Activated naive CD8-positive, alpha-beta T cell (primary cell): ENCODE measurements around the gene ATG12.

Experiments used
- H3K27ac Mint-ChIP-seq: one replicate; pipeline ENCODE4 v1.8.0; 2021; ENCODE audit warnings: mixed read lengths
- H3K27me3 Mint-ChIP-seq: one replicate; pipeline ENCODE4 v1.8.0; 2021; ENCODE audit warnings: mixed read lengths
- H3K36me3 Mint-ChIP-seq: one replicate; pipeline ENCODE4 v1.8.0; 2021; ENCODE audit warnings: mixed read lengths
- H3K4me1 Mint-ChIP-seq: one replicate; pipeline ENCODE4 v1.8.0; 2021; ENCODE audit warnings: low read depth, mixed read lengths
- H3K4me3 Mint-ChIP-seq: one replicate; pipeline ENCODE4 v1.8.0; 2021; ENCODE audit warnings: mild to moderate bottlenecking, mixed read lengths
- H3K9me3 Mint-ChIP-seq: one replicate; pipeline ENCODE4 v1.8.0; 2021; ENCODE audit warnings: low read depth, mixed read lengths

The ATG12 gene

GRCh38 chr5:115854139-115854538 is 12.8 kb upstream of the ATG12 start:
- no peak overlapping the region for H3K27ac Mint-ChIP-seq
- H3K4me3 Mint-ChIP-seq, result no peak overlapping the region
- no peaks in the 10 kb centered on the region for H3K27me3 Mint-ChIP-seq
- H3K4me1 Mint-ChIP-seq, result peaks cover 33% of the 10 kb centered on the region
- H3K36me3 Mint-ChIP-seq, result peaks cover 6% of the 10 kb centered on the region
- peaks cover 11% of the 10 kb centered on the region for H3K9me3 Mint-ChIP-seq

DNA sequence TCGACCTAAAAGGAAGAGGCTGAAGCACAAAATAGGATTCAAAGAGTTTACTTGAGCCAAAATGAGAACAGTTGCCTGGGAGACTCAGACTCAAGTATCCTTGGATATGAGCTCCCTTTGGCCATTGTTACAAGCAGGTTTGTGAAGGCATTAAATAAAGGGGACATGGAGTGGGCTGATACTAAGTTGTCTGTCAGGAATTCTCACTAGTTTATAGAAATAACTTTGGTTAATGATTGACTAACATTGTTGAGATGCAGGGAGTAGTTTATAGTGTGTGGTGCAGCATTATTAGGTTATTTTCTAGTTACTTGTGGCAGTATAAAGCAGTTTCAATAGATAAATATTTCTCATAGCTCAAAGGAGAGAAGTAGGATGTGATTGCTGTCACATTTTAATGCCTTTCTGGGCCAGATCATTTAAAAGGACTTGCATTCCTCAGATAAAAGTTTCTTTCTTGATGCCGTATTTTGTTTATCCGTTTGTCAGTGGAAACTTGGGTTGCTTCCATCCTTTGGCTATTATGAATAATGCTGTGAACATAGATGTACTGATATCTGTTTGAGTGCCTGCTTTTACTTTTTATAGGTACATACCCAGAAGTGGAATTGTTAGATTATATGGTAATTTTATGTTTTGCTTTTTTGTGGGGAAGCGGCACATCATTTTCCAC is 9.5 kb upstream of the ATG12 start:
- no peak overlapping the region for H3K4me3 Mint-ChIP-seq
- H3K4me1 Mint-ChIP-seq, result peaks cover 19% of the 10 kb centered on the region
- no peaks in the 10 kb centered on the region for H3K27me3 Mint-ChIP-seq
- H3K9me3 Mint-ChIP-seq, result peaks cover 11% of the 10 kb centered on the region
- peaks cover 6% of the 10 kb centered on the region for H3K36me3 Mint-ChIP-seq
- H3K27ac Mint-ChIP-seq, result peak overlapping the region; percentile 13

DNA sequence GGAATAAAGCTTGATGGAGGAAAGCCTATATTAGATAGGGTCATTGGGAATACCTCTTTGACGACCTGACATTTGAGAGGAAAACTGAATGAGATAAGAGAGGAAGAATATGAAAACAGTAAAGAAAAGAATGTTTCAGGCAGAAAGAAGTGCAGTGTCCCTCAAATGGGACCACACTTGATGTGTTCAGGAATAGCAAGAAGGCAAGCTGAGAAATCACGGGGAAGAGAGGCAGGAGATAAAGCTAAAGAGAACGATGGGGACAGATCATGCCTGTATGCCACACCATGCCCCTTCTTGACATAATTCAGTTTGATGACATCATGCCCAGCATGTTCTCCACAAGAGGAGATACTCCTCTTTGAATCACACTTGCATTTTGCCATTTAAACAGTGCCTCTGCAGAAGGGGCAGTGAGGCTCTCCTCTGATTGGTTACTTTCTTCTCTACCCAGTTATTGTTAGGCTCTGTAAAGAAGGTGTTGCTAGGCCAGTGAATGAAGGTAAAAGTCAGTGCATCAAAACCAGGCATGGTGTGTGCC is 8.0 kb upstream of the ATG12 start:
- peaks cover 6% of the 10 kb centered on the region for H3K36me3 Mint-ChIP-seq

GRCh38 chr5:115847290-115847689 is 5.9 kb upstream of the ATG12 start:
- H3K4me1 Mint-ChIP-seq, result peaks cover 45% of the 10 kb centered on the region
- no peak overlapping the region for H3K4me3 Mint-ChIP-seq
- no peaks in the 10 kb centered on the region for H3K9me3 Mint-ChIP-seq
- H3K27me3 Mint-ChIP-seq, result no peaks in the 10 kb centered on the region
- H3K36me3 Mint-ChIP-seq, result no peaks in the 10 kb centered on the region
- H3K27ac Mint-ChIP-seq, result no peak overlapping the region

More for the DNA sequence above, 8.0 kb upstream of the ATG12 start:
- no peak overlapping the region for H3K4me3 Mint-ChIP-seq
- peaks cover 11% of the 10 kb centered on the region for H3K9me3 Mint-ChIP-seq
- H3K4me1 Mint-ChIP-seq, result peaks cover 31% of the 10 kb centered on the region
- H3K27ac Mint-ChIP-seq, result no peak overlapping the region
- no peaks in the 10 kb centered on the region for H3K27me3 Mint-ChIP-seq

GRCh38 chr5:115844321-115844817 is 3.0 kb upstream of the ATG12 start:
- Mint-ChIP-seq H3K27me3 (no peaks in the 10 kb centered on the region), H3K9me3 (no peaks in the 10 kb centered on the region), H3K4me3 (no peak overlapping the region), H3K4me1 (peaks cover 49% of the 10 kb centered on the region), H3K27ac (no peak overlapping the region), H3K36me3 (no peaks in the 10 kb centered on the region)

DNA sequence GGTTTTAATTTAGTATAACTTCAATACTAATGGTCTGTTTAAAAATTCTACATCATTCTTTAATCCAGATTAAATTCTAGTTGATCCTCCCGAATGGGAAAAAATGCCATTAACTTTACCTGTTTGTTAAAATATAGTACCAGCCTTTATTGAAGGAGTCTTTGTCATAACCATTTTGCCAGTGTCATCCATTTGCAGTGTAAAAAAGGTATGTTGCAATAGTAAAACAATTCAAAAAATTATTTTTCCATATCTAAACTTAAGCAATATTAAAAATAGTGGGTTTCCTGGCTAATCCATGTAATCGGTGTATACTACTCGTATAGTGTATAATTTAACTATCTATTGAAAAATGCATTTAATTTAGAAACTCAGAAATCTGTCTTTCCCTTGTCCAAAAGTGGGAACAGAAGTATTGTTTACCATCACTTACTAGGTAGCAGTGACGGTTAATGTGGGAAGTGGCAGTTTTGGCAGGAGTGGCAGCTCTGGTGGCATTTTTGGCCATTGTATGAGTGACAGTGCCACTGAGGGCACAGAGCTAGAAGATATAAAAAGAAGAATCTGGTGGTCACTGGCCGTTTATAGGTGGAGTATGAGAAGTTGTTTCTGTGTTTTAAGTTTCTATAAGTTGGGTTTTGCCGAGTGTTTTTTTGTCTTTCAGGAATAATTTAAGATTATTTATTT is 2.2 kb upstream of the ATG12 start:
- peaks cover 52% of the 10 kb centered on the region for H3K4me1 Mint-ChIP-seq
- H3K9me3 Mint-ChIP-seq, result no peaks in the 10 kb centered on the region
- H3K4me3 Mint-ChIP-seq, result peak overlapping the region; percentile 96
- no peaks in the 10 kb centered on the region for H3K36me3 Mint-ChIP-seq
- no peaks in the 10 kb centered on the region for H3K27me3 Mint-ChIP-seq
- no peak overlapping the region for H3K27ac Mint-ChIP-seq

DNA sequence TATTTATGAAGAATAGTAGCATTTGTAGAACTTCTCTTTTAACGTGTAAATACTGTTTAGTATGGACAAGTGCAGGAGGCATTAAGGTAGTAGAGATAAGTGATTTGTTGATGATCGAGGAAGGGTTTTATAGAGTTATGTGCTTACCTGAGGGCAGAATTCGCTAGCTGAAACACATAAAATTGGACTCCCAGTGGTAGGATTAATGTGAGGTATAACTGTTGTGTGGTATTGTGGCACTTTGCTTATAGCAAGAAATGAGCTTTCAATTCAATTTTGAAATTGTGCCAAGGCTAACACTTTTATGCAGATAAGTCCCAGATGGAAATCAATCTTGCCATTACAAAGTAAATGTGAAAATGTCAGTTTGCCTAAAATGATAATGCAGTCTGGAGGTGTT is 1.6 kb upstream of the ATG12 start:
- no peaks in the 10 kb centered on the region for H3K36me3 Mint-ChIP-seq
- peaks cover 57% of the 10 kb centered on the region for H3K4me1 Mint-ChIP-seq
- H3K27ac Mint-ChIP-seq, result peak overlapping the region; percentile 91
- H3K27me3 Mint-ChIP-seq, result no peaks in the 10 kb centered on the region
- H3K9me3 Mint-ChIP-seq, result no peaks in the 10 kb centered on the region
- peak overlapping the region; percentile 96 for H3K4me3 Mint-ChIP-seq

DNA sequence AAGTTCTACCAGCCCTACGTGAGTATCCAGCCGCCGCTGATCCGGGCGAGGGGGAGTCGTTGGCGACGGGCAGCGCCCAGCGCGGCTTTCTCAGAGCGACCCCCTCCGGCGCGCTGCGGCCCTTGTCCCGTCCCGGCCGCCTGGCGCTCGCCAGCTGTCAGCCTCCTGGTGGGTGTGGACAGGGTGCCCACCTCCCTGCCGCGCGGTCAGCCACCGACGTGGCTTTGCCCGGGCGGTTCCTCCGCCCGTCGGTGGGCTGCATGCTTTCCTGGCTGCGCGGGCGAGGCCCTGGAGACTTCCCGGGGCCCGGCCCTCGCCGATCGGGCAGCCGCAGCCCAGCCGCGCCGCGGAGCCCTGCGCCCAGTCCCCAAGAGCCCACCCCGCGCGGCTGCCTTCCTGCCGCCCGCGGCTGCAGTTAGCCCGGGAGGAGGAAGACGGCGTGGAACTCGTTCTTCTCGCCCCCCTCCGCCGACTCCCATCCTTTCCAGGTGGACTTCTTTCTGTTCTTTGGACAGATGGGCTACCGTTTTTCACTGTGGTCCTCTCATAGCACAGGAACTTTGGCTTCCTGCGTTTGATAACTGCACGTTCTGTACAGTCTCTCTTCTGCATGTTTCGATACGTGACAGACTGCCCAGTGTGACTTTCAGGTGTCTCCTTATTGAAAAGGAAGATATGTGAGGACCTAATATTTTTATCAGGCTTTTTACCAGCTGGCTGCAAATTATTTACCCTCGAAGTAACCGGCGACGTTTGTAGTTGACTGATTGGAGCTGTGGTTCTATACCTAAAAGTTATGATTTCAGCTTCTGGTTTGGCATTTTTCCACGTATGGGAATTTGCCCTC is 947 bp upstream of the ATG12 start:
- Mint-ChIP-seq H3K27me3 (no peaks in the 10 kb centered on the region), H3K4me1 (peaks cover 62% of the 10 kb centered on the region), H3K4me3 (peak overlapping the region; percentile 96), H3K36me3 (peaks cover 2% of the 10 kb centered on the region), H3K27ac (peak overlapping the region; percentile 91), H3K9me3 (no peaks in the 10 kb centered on the region)

- Mint-ChIP-seq H3K27me3 (no peaks in the 10 kb centered on the region), H3K27ac (peak overlapping the region; percentile 100), H3K4me3 (peak overlapping the region; percentile 95), H3K36me3 (peaks cover 4% of the 10 kb centered on the region), H3K4me1 (peaks cover 67% of the 10 kb centered on the region), H3K9me3 (no peaks in the 10 kb centered on the region)
Measured at GRCh38 chr5:115840873-115841272, 492 bp downstream of the ATG12 start.

DNA sequence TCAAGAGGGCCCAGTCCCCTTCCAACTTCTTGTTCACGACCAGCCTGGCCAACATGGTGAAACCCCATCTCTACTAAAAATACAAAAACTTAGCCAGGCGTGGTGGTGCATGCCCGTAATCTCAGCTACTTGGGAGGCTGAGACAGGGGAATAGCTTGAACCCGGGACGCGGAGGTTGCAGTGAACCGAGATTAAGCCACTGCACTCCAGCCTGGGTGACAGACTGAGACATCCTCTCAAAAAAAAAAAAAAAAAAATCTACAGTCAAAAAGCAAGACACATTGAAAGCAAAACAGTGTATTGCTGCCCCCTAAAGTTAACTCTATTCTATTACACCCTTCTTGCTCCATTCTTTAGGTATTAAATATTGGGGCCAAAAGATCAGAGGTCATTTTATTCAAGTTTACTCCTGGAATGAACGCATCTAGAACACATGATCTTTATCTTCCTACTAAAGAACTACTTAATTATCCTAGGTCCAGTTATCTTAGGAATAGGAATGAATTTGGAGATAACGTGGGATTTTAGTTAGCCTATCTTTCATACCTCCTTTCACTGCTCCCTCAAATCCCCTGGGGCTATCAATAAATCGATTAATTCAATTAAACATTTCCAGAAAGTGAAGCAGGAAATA is 2.4 kb downstream of the ATG12 start:
- Mint-ChIP-seq H3K4me3 (peak overlapping the region; percentile 95), H3K27ac (peak overlapping the region; percentile 59), H3K4me1 (peaks cover 59% of the 10 kb centered on the region), H3K9me3 (no peaks in the 10 kb centered on the region), H3K36me3 (peaks cover 6% of the 10 kb centered on the region), H3K27me3 (no peaks in the 10 kb centered on the region)

DNA sequence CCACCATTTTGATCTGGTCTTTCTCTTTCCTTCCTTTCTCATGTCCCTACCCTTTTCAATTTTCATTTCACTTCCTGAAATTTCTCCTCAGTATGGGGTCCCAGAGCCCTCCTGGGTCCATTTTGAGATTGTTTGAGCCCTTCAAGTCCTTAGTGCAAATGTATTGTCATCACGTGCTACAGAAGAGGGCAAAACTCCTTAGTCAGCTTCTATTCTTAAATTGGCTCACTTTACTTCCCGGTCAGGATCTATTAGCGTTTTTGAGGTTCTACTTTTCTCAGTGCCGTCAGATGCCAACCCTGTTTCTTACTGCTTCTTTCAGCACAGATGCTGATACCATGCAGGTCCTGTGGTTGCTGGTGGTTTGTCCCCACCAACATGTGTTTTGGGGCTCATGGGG is 5.9 kb downstream of the ATG12 start:
- Mint-ChIP-seq H3K4me1 (peaks cover 49% of the 10 kb centered on the region), H3K4me3 (no peak overlapping the region), H3K27me3 (no peaks in the 10 kb centered on the region)

DNA sequence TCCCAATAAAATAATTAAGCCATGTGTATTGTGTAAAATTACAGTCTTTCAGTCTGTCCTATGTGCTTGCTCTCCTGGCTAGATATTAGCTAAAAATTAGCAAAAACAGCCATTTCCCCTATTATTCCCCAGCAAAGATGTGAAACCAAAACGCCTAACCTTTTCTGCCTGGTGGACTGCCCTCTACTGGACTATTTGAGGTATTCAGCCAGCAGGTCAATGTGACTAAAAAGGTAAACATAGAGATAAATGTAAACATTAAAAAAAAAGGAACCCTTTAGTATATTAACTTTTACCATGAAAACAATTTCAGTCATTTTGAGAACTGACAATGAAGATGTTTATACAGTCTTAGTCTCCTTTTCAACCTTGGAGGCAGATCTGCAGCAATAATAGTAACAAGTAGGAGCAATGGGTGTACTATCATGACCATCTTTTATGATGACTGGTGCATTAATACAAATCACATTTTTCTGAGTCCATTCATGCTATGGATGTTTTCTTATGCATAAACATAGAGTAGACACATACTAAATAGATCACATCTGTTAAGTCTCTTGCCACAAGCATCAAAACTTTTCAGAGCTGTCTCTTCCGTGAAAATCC is 10.1 kb downstream of the ATG12 start:
- H3K27ac Mint-ChIP-seq, result no peak overlapping the region
- no peak overlapping the region for H3K4me3 Mint-ChIP-seq
- no peaks in the 10 kb centered on the region for H3K27me3 Mint-ChIP-seq
- H3K36me3 Mint-ChIP-seq, result peaks cover 21% of the 10 kb centered on the region
- H3K4me1 Mint-ChIP-seq, result peaks cover 15% of the 10 kb centered on the region
- no peaks in the 10 kb centered on the region for H3K9me3 Mint-ChIP-seq

More for the DNA sequence above, 5.9 kb downstream of the ATG12 start:
- H3K27ac Mint-ChIP-seq, result no peak overlapping the region
- H3K36me3 Mint-ChIP-seq, result peaks cover 10% of the 10 kb centered on the region
- no peaks in the 10 kb centered on the region for H3K9me3 Mint-ChIP-seq

- no peak overlapping the region for H3K27ac Mint-ChIP-seq
Measured at GRCh38 chr5:115829913-115830312, 11.5 kb downstream of the ATG12 start.

DNA sequence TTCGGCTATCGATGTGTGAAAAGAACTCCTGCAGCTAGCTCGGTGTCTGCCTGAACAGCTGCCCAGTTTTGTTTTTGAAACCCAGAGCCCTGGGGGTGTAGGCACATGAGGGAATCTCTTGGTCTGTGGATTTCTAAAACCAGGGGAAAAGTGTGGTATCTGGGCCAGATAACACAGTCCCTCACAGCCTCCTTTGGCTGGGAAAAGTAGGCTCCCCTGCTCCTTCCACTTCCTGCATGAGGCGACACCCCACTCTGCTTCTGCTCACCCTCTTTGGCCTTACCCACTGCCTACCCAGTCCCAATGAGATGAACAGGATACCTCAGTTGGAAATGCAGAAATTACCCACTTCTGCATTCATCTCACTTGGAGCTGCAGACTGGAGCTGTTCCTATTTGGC is 15.4 kb downstream of the ATG12 start:
- H3K36me3 Mint-ChIP-seq, result peaks cover 15% of the 10 kb centered on the region
- H3K4me1 Mint-ChIP-seq, result no peaks in the 10 kb centered on the region
- H3K4me3 Mint-ChIP-seq, result no peak overlapping the region
- peaks cover 5% of the 10 kb centered on the region for H3K9me3 Mint-ChIP-seq
- H3K27ac Mint-ChIP-seq, result no peak overlapping the region
- peaks cover 6% of the 10 kb centered on the region for H3K27me3 Mint-ChIP-seq

More at GRCh38 chr5:115829913-115830312, 11.5 kb downstream of the ATG12 start:
- Mint-ChIP-seq H3K27me3 (no peaks in the 10 kb centered on the region), H3K4me3 (no peak overlapping the region), H3K9me3 (peaks cover 1% of the 10 kb centered on the region), H3K4me1 (peaks cover 10% of the 10 kb centered on the region), H3K36me3 (peaks cover 19% of the 10 kb centered on the region)
